Calu3 (cell line): ENCODE results near the gene RIMBP2. TPM values are rescaled to one million over a fixed set of nuclear protein-coding genes. Genes with fewer than 3 reads are reported as not detected.

Experiments
- BruUV-seq: library from RNA; stranded (reverse); fragments of 400-500 nt; replicated peaks from 2 replicates; lab custom pipeline; 2021; lab: Mats Ljungman, UMichigan
- CTCF ChIA-PET: fragments of 300-600 bp; sonication (Branson Sonifier 250); formaldehyde crosslinking; loops from one replicate; lab custom pipeline; 2022; ENCODE audit warnings: antibody characterized with exemption; lab: Charles Lee
- DNase-seq: peaks from one replicate; pipeline ENCODE4 v3.0.0; 2022
- H3K27ac Mint-ChIP-seq: one replicate; pipeline ENCODE4 v1.8.0; 2022; ENCODE audit warnings: mixed read lengths; ENCODE audit not compliant: unreplicated experiment
- H3K27me3 Mint-ChIP-seq: one replicate; pipeline ENCODE4 v1.8.0; 2022; ENCODE audit warnings: mixed read lengths; ENCODE audit not compliant: unreplicated experiment
- H3K36me3 Mint-ChIP-seq: one replicate; pipeline ENCODE4 v1.8.0; 2022; ENCODE audit warnings: mild to moderate bottlenecking, moderate library complexity, mixed read lengths; ENCODE audit not compliant: insufficient read depth, unreplicated experiment
- H3K4me1 Mint-ChIP-seq: one replicate; pipeline ENCODE4 v1.8.0; 2022; ENCODE audit warnings: mild to moderate bottlenecking, low read depth, mixed read lengths; ENCODE audit not compliant: unreplicated experiment
- H3K4me3 Mint-ChIP-seq: one replicate; pipeline ENCODE4 v1.8.0; 2022; ENCODE audit warnings: mild to moderate bottlenecking, low read depth, moderate library complexity, mixed read lengths; ENCODE audit not compliant: unreplicated experiment
- H3K9me3 Mint-ChIP-seq: one replicate; pipeline ENCODE4 v1.8.0; 2022; ENCODE audit warnings: low read depth, mixed read lengths; ENCODE audit not compliant: unreplicated experiment
- CTCF ChIP-seq: fragments of 200-600 bp; IDR thresholded peaks from one replicate; pipeline ENCODE4 v1.8.0; 2022; ENCODE audit warnings: antibody characterized with exemption; ENCODE audit not compliant: unreplicated experiment
- intact Hi-C: fragments of 100-400 bp; cut with micrococcal nuclease; formaldehyde crosslinking; loops from one replicate; pipeline ENCODE4 v1.10.0; 2022; ENCODE audit not compliant: unreplicated experiment
- total RNA-seq: library from RNA; stranded (reverse); gene quantifications from 2 replicates; pipeline ENCODE4 v1.2.3, GENCODE V29; 2022

RIMBP2 gene
- total RNA-seq, 1 experiment from 2014 or later: 6.1 TPM

- BruUV-seq: no TSS peak
- DNase-seq: no peak
- no peak for TF ChIP-seq CTCF
- Mint-ChIP-seq H3K36me3 (peaks cover 6% of the 10 kb centered on the region), H3K4me1 (no peaks in the 10 kb centered on the region), H3K4me3 (no peak overlapping the region), H3K27ac (no peak overlapping the region), H3K27me3 (no peaks in the 10 kb centered on the region), H3K9me3 (peaks cover 25% of the 10 kb centered on the region)
- CTCF ChIA-PET: no interaction called here
- intact Hi-C loops: no loop called here
Measured at GRCh38 chr12:130667421-130667960, 48.6 kb downstream of the RIMBP2 start.

- DNase-seq: no peak
- Mint-ChIP-seq H3K9me3 (peaks cover 25% of the 10 kb centered on the region), H3K4me3 (no peak overlapping the region), H3K4me1 (no peaks in the 10 kb centered on the region), H3K36me3 (peaks cover 6% of the 10 kb centered on the region), H3K27ac (no peak overlapping the region), H3K27me3 (no peaks in the 10 kb centered on the region)
- CTCF ChIA-PET: no interaction called here
- TF ChIP-seq CTCF: no peak
- intact Hi-C loops: no loop called here
- no TSS peak for BruUV-seq
Measured at GRCh38 chr12:130666645-130667044, 49.5 kb downstream of the RIMBP2 start.

GRCh38 chr12:130665753-130666152 is 50.3 kb downstream of the RIMBP2 start:
- Mint-ChIP-seq H3K27me3 (no peaks in the 10 kb centered on the region), H3K36me3 (peaks cover 6% of the 10 kb centered on the region), H3K4me1 (no peaks in the 10 kb centered on the region), H3K4me3 (no peak overlapping the region), H3K27ac (no peak overlapping the region), H3K9me3 (peaks cover 22% of the 10 kb centered on the region)
- TF ChIP-seq CTCF: no peak
- no TSS peak for BruUV-seq
- no peak for DNase-seq
- intact Hi-C loops: no loop called here
- CTCF ChIA-PET: no interaction called here

GRCh38 chr12:130664772-130665171 is 51.3 kb downstream of the RIMBP2 start:
- peaks cover 6% of the 10 kb centered on the region for H3K36me3 Mint-ChIP-seq
- no peak for DNase-seq
- peaks cover 17% of the 10 kb centered on the region for H3K9me3 Mint-ChIP-seq
- CTCF ChIA-PET: no interaction called here
- H3K4me3 Mint-ChIP-seq: no peak overlapping the region
- no peaks in the 10 kb centered on the region for H3K4me1 Mint-ChIP-seq
- TF ChIP-seq CTCF: no peak
- H3K27ac Mint-ChIP-seq: no peak overlapping the region
- intact Hi-C loops: no loop called here
- no peaks in the 10 kb centered on the region for H3K27me3 Mint-ChIP-seq
- no TSS peak for BruUV-seq
